IMR-90 (cell line): Measurements from ENCODE around the gene CPNE6. TPM values are rescaled to one million over a fixed set of nuclear protein-coding genes. Genes with fewer than 3 reads are reported as not detected.

Experiments
- ATAC-seq: fragments of 200-7000 bp; cut with Tn5 transposase; 2 replicates; pipeline ENCODE4 v1.9.1; 2020; ENCODE audit warnings: low read depth, mild to moderate bottlenecking, moderate library complexity
- BruUV-seq: library from RNA; stranded (reverse); fragments of 400-500 nt; replicated peaks from 2 replicates; lab custom pipeline; 2021; lab: Mats Ljungman, UMichigan
- CTCF ChIA-PET: fragments of 300-600 bp; formaldehyde crosslinking; extraction: SDS; loops from one replicate; lab custom pipeline; 2021; ENCODE audit warnings: antibody characterized with exemption; lab: Yijun Ruan, JAX
- POLR2A ChIA-PET: fragments of 300-600 bp; sonication (Branson Sonifier 250); formaldehyde crosslinking; loops from one replicate; lab custom pipeline; 2022; ENCODE audit warnings: antibody characterized with exemption; ENCODE audit not compliant: unreplicated experiment; lab: Charles Lee
- DNase-seq: peaks from one replicate; pipeline ENCODE4 v3.0.0; 2013
- H2AFZ ChIP-seq: replicated peaks from 2 replicates; pipeline ENCODE3; 2013; ENCODE audit warnings: low read length, mild to moderate bottlenecking; ENCODE audit not compliant: poor library complexity
- H2AK5ac ChIP-seq: 2 replicates; pipeline ENCODE4 v1.6.1; 2013; ENCODE audit warnings: low read depth, low read length, inconsistent platforms
- H2AK9ac ChIP-seq: replicated peaks from 2 replicates; pipeline ENCODE3; 2013; ENCODE audit warnings: mild to moderate bottlenecking, low read depth, low read length, moderate library complexity; ENCODE audit not compliant: poor library complexity
- H2BK120ac ChIP-seq: 2 replicates; pipeline ENCODE4 v1.6.1; 2013; ENCODE audit warnings: low read depth, low read length, inconsistent platforms
- H2BK15ac ChIP-seq: 3 replicates; pipeline ENCODE4 v1.6.1; 2013; ENCODE audit warnings: low read depth, low read length, inconsistent platforms
- H2BK20ac ChIP-seq: 2 replicates; pipeline ENCODE4 v1.6.1; 2013; ENCODE audit warnings: low read depth, mild to moderate bottlenecking, inconsistent platforms, low read length, moderate library complexity
- H2BK5ac ChIP-seq: 2 replicates; pipeline ENCODE4 v1.6.1; 2013; ENCODE audit warnings: mild to moderate bottlenecking, low read depth, low read length, inconsistent platforms; ENCODE audit not compliant: poor library complexity, severe bottlenecking
- H3K14ac ChIP-seq: replicated peaks from 2 replicates; pipeline ENCODE4 v1.6.1; 2013; ENCODE audit warnings: low read depth, low read length, inconsistent platforms
- H3K18ac ChIP-seq: 2 replicates; pipeline ENCODE4 v1.6.1; 2013; ENCODE audit warnings: low read depth, low read length, control low read depth
- H3K23ac ChIP-seq: 2 replicates; pipeline ENCODE4 v1.6.1; 2013; ENCODE audit warnings: low read depth, low read length, inconsistent platforms
- H3K27ac ChIP-seq: 2 replicates; pipeline ENCODE4 v1.5.1; 2013; ENCODE audit warnings: mild to moderate bottlenecking, control low read depth, low read length; ENCODE audit not compliant: insufficient read depth
- H3K27me3 ChIP-seq: 2 replicates; pipeline ENCODE4 v1.6.1; 2013; ENCODE audit warnings: low read length; ENCODE audit not compliant: control insufficient read depth, insufficient read depth
- H3K36me3 ChIP-seq: 2 replicates; pipeline ENCODE4 v1.6.1; 2013; ENCODE audit warnings: low read length, mixed read lengths; ENCODE audit not compliant: control insufficient read depth, insufficient read depth
- H3K4ac ChIP-seq: 2 replicates; pipeline ENCODE4 v1.6.1; 2013; ENCODE audit warnings: low read depth, low read length, inconsistent platforms
- H3K4me1 ChIP-seq: 2 replicates; pipeline ENCODE4 v1.6.1; 2013; ENCODE audit warnings: low read length, mixed read lengths; ENCODE audit not compliant: control insufficient read depth, insufficient read depth
- H3K4me2 ChIP-seq: 2 replicates; pipeline ENCODE4 v1.6.1; 2013; ENCODE audit warnings: low read depth, mild to moderate bottlenecking, control low read depth, low read length, moderate library complexity
- H3K4me3 ChIP-seq: 2 replicates; pipeline ENCODE4 v1.5.1; 2013; ENCODE audit warnings: low read depth, mild to moderate bottlenecking, control low read depth, low read length, moderate library complexity; ENCODE audit not compliant: insufficient read depth
- H3K56ac ChIP-seq: 2 replicates; pipeline ENCODE4 v1.6.1; 2013; ENCODE audit warnings: low read length, inconsistent platforms; ENCODE audit not compliant: insufficient read depth; ENCODE audit errors: extremely low read depth
- H3K79me1 ChIP-seq, 2 experiments: 2 replicates each; pipeline ENCODE4 v1.6.1; 2013; ENCODE audit warnings: low read length in 2 of 2, inconsistent platforms in 1 of 2, low read depth in 1 of 2
- H3K9ac ChIP-seq: 2 replicates; pipeline ENCODE4 v1.6.1; 2013; ENCODE audit warnings: low read depth, low read length, control low read depth
- H3K9me1 ChIP-seq: 2 replicates; pipeline ENCODE4 v1.6.1; 2013; ENCODE audit warnings: low read length, inconsistent platforms; ENCODE audit not compliant: insufficient read depth
- H3K9me3 ChIP-seq: 2 replicates; pipeline ENCODE4 v1.6.1; 2013; ENCODE audit warnings: low read length; ENCODE audit not compliant: control insufficient read depth, insufficient read depth
- H4K20me1 ChIP-seq: 2 replicates; pipeline ENCODE4 v1.6.1; 2013; ENCODE audit warnings: low read length, inconsistent platforms; ENCODE audit not compliant: insufficient read depth
- H4K5ac ChIP-seq: 2 replicates; pipeline ENCODE4 v1.6.1; 2013; ENCODE audit warnings: mild to moderate bottlenecking, low read depth, low read length, control low read depth
- H4K8ac ChIP-seq, 2 experiments: 2 replicates each; pipeline ENCODE4 v1.6.1; 2013; ENCODE audit warnings: low read depth in 2 of 2, low read length in 2 of 2, control low read depth in 1 of 2, inconsistent platforms in 1 of 2
- H4K91ac ChIP-seq: 2 replicates; pipeline ENCODE4 v1.6.1; 2013; ENCODE audit warnings: low read depth, low read length, inconsistent platforms; ENCODE audit not compliant: insufficient read depth
- CEBPB ChIP-seq: IDR thresholded peaks from 2 replicates; pipeline ENCODE4 v1.6.1; 2012; ENCODE audit warnings: low read depth, low read length, improper control_type of control experiment
- NFE2L2 ChIP-seq: fragments of 150-350 bp; IDR thresholded peaks from 2 replicates; pipeline ENCODE4 v1.6.1; 2016; ENCODE audit warnings: low read depth, mild to moderate bottlenecking, low read length
- SMC3 ChIP-seq: fragments of 150-350 bp; IDR thresholded peaks from 2 replicates; pipeline ENCODE4 v1.6.1; 2016; ENCODE audit warnings: low read depth, mild to moderate bottlenecking, antibody characterized with exemption, low read length, moderate library complexity
- WGBS, 2 experiments: methylation state at CpG; one replicate each; pipeline versions ENCODE4 v1.1.5 to v1.1.7; 2013; ENCODE audit warnings: missing lambda C conversion rate in 2 of 2; ENCODE audit not compliant: insufficient read length in 1 of 2; ENCODE audit errors: extremely low coverage in 2 of 2; 5-methylcytosine and 5-hydroxymethylcytosine counted together
- dilution Hi-C: fragments of 300-500 bp; cut with HindIII; formaldehyde crosslinking; loops from one replicate; pipeline ENCODE4 v1.14.3; 2018; ENCODE audit warnings: low sequenced_read_pairs; ENCODE audit not compliant: unreplicated experiment
- in situ Hi-C: fragments of 300-500 bp; cut with MboI; formaldehyde crosslinking; loops from 3 replicates; pipeline ENCODE4 v1.14.3; 2019; ENCODE audit warnings: low sequenced_read_pairs, inconsistent platforms, mixed read lengths
- intact Hi-C: fragments of 100-400 bp; cut with micrococcal nuclease; formaldehyde crosslinking; loops from 2 replicates; pipeline ENCODE4 v1.10.0; 2022
- polyA plus RNA-seq, 3 experiments: library from polyadenylated mRNA; depleted of rRNA; stranded (reverse); fragments of >200 nt; gene quantifications; 2 replicates each; pipeline ENCODE4 v1.2.3, GENCODE V29; 2012; ENCODE audit warnings: low replicate concordance in 1 of 3
- total RNA-seq: library from RNA; depleted of rRNA; stranded (reverse); fragments of >200 nt; gene quantifications from 2 replicates; pipeline ENCODE4 v1.2.3, GENCODE V29; 2012

Gene CPNE6
- total and polyA plus RNA-seq, 2 of the 4 experiments (the other 2 are of a cell fraction): not detected

DNA sequence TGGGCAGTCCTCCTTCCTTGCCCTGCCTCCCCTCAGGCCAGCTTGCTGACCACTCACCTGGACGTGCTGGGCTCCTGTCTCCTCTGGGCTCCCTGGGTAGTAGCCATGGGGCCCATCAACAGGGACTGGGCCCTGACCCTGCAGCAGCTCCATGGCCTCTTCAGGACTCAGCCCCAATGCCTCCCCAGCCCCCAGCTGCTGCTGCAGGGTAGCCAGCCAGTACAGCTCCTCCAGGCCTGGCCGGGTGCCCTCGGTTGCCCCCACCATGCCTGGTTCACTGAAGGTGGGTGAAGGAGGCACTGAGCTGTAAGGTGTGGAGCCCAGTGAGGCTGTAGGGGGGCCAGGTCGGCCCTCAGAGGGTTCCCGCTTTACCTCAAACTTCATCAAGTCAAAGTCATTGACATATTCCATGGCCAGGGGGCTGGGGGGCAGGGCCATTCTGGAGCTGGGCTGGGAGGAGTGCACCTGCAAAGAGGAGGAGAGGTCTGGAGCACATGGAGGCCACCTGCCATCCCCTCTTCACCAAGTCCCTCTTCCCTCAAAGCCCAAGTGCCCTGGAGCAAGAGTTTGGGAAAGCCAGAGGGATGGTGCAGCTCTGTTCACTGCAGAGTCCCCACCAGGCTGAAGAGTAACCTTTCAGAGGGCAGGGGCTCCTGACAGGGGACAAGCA lies 11.2 kb downstream of the CPNE6 start:
- ChIA-PET POLR2A (no interaction called here), CTCF (no interaction called here)
- dilution Hi-C loops (no loop called here), intact Hi-C loops (no loop called here), in situ Hi-C loops (no loop called here)
- no peak overlapping the region for H2BK15ac ChIP-seq
- no peak overlapping the region for H3K4me3 ChIP-seq
- no peak overlapping the region for H3K18ac ChIP-seq
- no peak overlapping the region for H4K91ac ChIP-seq
- ATAC-seq (no peak), DNase-seq (no peak)
- no peak overlapping the region for H3K14ac ChIP-seq
- H3K27ac ChIP-seq: no peak overlapping the region
- H3K9me3 ChIP-seq: no peaks in the 10 kb centered on the region
- H4K5ac ChIP-seq: no peak overlapping the region
- no peak overlapping the region for H3K9ac ChIP-seq
- no peak overlapping the region for H2BK5ac ChIP-seq
- no peaks in the 10 kb centered on the region for H3K9me1 ChIP-seq
- no peaks in the 10 kb centered on the region for H3K36me3 ChIP-seq
- H4K20me1 ChIP-seq: no peaks in the 10 kb centered on the region; the same call in 1 of the 2 replicates
- H3K4me2 ChIP-seq: no peak overlapping the region
- no peak overlapping the region for H3K4ac ChIP-seq
- no peak overlapping the region for H3K23ac ChIP-seq
- no peak overlapping the region for H2AK9ac ChIP-seq
- H2BK120ac ChIP-seq: no peak overlapping the region
- H2BK20ac ChIP-seq: no peak overlapping the region
- no peak overlapping the region for H3K56ac ChIP-seq
- no peaks in the 10 kb centered on the region for H3K79me1 ChIP-seq
- H4K8ac ChIP-seq: no peak overlapping the region
- peaks cover 84% of the 10 kb centered on the region for H3K27me3 ChIP-seq
- BruUV-seq: no TSS peak
- TF ChIP-seq CEBPB: no peak
- no peak for TF ChIP-seq NFE2L2
- TF ChIP-seq SMC3: no peak
- no peak overlapping the region for H2AFZ ChIP-seq
- 100% methylated on average over 1 of the region's 5 CpGs; no CpG with 5 or more reads in 1 of the 2 experiments for WGBS, 2 experiments
- H3K4me1 ChIP-seq: peaks cover 2% of the 10 kb centered on the region; the same call in 1 of the 2 replicates
- H2AK5ac ChIP-seq: no peak overlapping the region
